ENCODE results near the gene NMUR1. TPM values are rescaled to one million over a fixed set of nuclear protein-coding genes. Genes with fewer than 3 reads are reported as not detected.

The NMUR1 gene
- polyA plus RNA-seq, 1 of the 3 experiments (the other 2 are of a cell fraction): not detected

GRCh38 chr2:231522418-231523180 lies 7.6 kb downstream of the NMUR1 start:
- TF ChIP-seq TAF1 (IDR thresholded peaks at IDR 0.05; ENCODE audit: borderline replicate concordance, low read depth, low read length) (no peak), NRF1 (IDR thresholded peaks at IDR 0.05; ENCODE audit: low read depth, low read length) (no peak)
- CTCF ChIA-PET: interaction anchor here (1.2 to 1.6 kb wide), 4 partner anchors 8 to 79 kb away, joined by 3 to 6 read pairs (median 3); no protein-coding TSS in a partner anchor

GRCh38 chr2:231521443-231521842 lies 8.8 kb downstream of the NMUR1 start:
- 67% methylated on average over 3 of the region's 3 CpGs for WGBS (ENCODE audit: low lambda C conversion rate)
- ChIA-PET POLR2A (no interaction called here), CTCF (interaction anchor here (0.8 to 1.6 kb wide), 8 partner anchors 8 to 80 kb away, joined by 3 to 6 read pairs (median 4); partner anchors contain the start of gene NMUR1)
- no peak for DNase-seq
- Histone ChIP-seq H3K4me2 (no peak overlapping the region), H3K4me3 (ENCODE audit: low read depth in 2 of 2, low read length in 1 of 2) (no peak overlapping the region), H3K9ac (no peak overlapping the region), H3K27me3 (ENCODE audit: insufficient read depth) (no peaks in the 10 kb centered on the region), H3K36me3 (replicated peaks in 1 of 2; ENCODE audit: control insufficient read depth in 1 of 2, insufficient read depth in 2 of 2, low read length in 1 of 2) (no peaks in the 10 kb centered on the region), H2AFZ (ENCODE audit: low read depth) (no peak overlapping the region), H3K4me1 (ENCODE audit: control insufficient read depth in 1 of 2, insufficient read depth in 2 of 2, low read depth in 1 of 2, low read length in 1 of 2) (no peaks in the 10 kb centered on the region), H3K9me3 (no peaks in the 10 kb centered on the region), H3F3A (replicated peaks; ENCODE audit: insufficient read depth) (no peaks in the 10 kb centered on the region), H3K9me2 (no peaks in the 10 kb centered on the region), H3K27ac (ENCODE audit: low read depth in 2 of 2, low read length in 1 of 2) (no peak overlapping the region), H3K79me2 (ENCODE audit: insufficient read depth) (no peaks in the 10 kb centered on the region), H4K20me1 (ENCODE audit: insufficient read depth) (no peaks in the 10 kb centered on the region)
- TF ChIP-seq NRF1 (IDR thresholded peaks at IDR 0.05; ENCODE audit: low read depth, low read length): no peak
- TF ChIP-seq POLR2AphosphoS5 (IDR thresholded peaks at IDR 0.05; ENCODE audit: low read depth, low read length): no peak
- no peak for TF ChIP-seq RAD21 (IDR thresholded peaks at IDR 0.05; ENCODE audit: low read length)
- no peak for TF ChIP-seq ZBTB33 (IDR thresholded peaks at IDR 0.05; ENCODE audit: borderline replicate concordance, low read depth)
- no peak for TF ChIP-seq USF2 (IDR thresholded peaks at IDR 0.05; ENCODE audit: borderline replicate concordance, low read depth, low read length)
- no peak for TF ChIP-seq NFIC (IDR thresholded peaks at IDR 0.05; ENCODE audit: borderline replicate concordance)
- no peak for TF ChIP-seq PBX3 (IDR thresholded peaks at IDR 0.05)
- TF ChIP-seq RFX5 (IDR thresholded peaks at IDR 0.05; ENCODE audit: low read length): no peak
- TF ChIP-seq MXI1 (IDR thresholded peaks at IDR 0.05; ENCODE audit: low read depth, low read length): no peak
- TF ChIP-seq FOSL2 (IDR thresholded peaks at IDR 0.05; ENCODE audit: borderline replicate concordance, low read depth): no peak

More at GRCh38 chr2:231522418-231523180, 7.6 kb downstream of the NMUR1 start:
- Histone ChIP-seq H3F3A (replicated peaks; ENCODE audit: insufficient read depth) (no peaks in the 10 kb centered on the region), H3K27ac (ENCODE audit: low read depth in 2 of 2, low read length in 1 of 2) (no peak overlapping the region), H3K9me2 (no peaks in the 10 kb centered on the region), H3K79me2 (ENCODE audit: insufficient read depth) (no peaks in the 10 kb centered on the region), H2AFZ (ENCODE audit: low read depth) (no peak overlapping the region), H3K9me3 (no peaks in the 10 kb centered on the region), H3K27me3 (ENCODE audit: insufficient read depth) (no peaks in the 10 kb centered on the region), H4K20me1 (ENCODE audit: insufficient read depth) (no peaks in the 10 kb centered on the region), H3K4me2 (no peak overlapping the region), H3K9ac (no peak overlapping the region), H3K4me1 (ENCODE audit: control insufficient read depth in 1 of 2, insufficient read depth in 2 of 2, low read depth in 1 of 2, low read length in 1 of 2) (no peaks in the 10 kb centered on the region), H3K36me3 (replicated peaks in 1 of 2; ENCODE audit: control insufficient read depth in 1 of 2, insufficient read depth in 2 of 2, low read length in 1 of 2) (no peaks in the 10 kb centered on the region), H3K4me3 (ENCODE audit: low read depth in 2 of 2, low read length in 1 of 2) (no peak overlapping the region)
- POLR2A ChIA-PET: no interaction called here
- DNase-seq: no peak
- WGBS (ENCODE audit: low lambda C conversion rate): 58% methylated on average over 8 of the region's 8 CpGs

Data from SK-N-SH (cell line).